GM23338 (cell line): ENCODE measurements around the gene ATP10B. TPM values are rescaled to one million over a fixed set of nuclear protein-coding genes. Genes with fewer than 3 reads are reported as not detected.

ENCODE experiments used
- ATAC-seq: fragments of 200-7000 bp; cut with Tn5 transposase; 3 replicates; pipeline ENCODE4 v1.9.1; 2020
- DNase-seq: peaks from one replicate; pipeline ENCODE4 v3.0.0-alpha.2; 2015; ENCODE audit warnings: low spot score
- H2AFZ ChIP-seq: fragments of 200-600 bp; sonication (generic); 2 replicates; pipeline ENCODE4 v1.8.0; 2016; ENCODE audit warnings: antibody characterized with exemption, mild to moderate bottlenecking, moderate library complexity
- H3F3A ChIP-seq: fragments of 200-600 bp; sonication (generic); replicated peaks from 2 replicates; pipeline ENCODE4 v1.8.0; 2017; ENCODE audit warnings: antibody characterized with exemption, mixed run types, low read depth
- H3K27ac ChIP-seq: fragments of 200-600 bp; sonication (generic); 2 replicates; pipeline ENCODE4 v1.6.1; 2016; ENCODE audit warnings: low read depth
- H3K27me3 ChIP-seq: fragments of 200-600 bp; sonication (generic); 2 replicates; pipeline ENCODE4 v1.8.0; 2016; ENCODE audit warnings: mild to moderate bottlenecking, mixed run types, moderate library complexity; ENCODE audit not compliant: insufficient read depth
- H3K36me3 ChIP-seq: fragments of 200-600 bp; sonication (generic); 2 replicates; pipeline ENCODE4 v1.8.0; 2016; ENCODE audit warnings: mild to moderate bottlenecking; ENCODE audit not compliant: insufficient read depth
- H3K4me1 ChIP-seq: fragments of 200-600 bp; sonication (generic); 2 replicates; pipeline ENCODE4 v1.8.0; 2016; ENCODE audit warnings: mild to moderate bottlenecking, moderate library complexity; ENCODE audit not compliant: insufficient read depth
- H3K4me2 ChIP-seq: fragments of 200-600 bp; sonication (generic); 2 replicates; pipeline ENCODE4 v1.7.1; 2017; ENCODE audit warnings: mixed run types
- H3K4me3 ChIP-seq: fragments of 200-600 bp; sonication (generic); 2 replicates; pipeline ENCODE4 v1.6.1; 2016; ENCODE audit warnings: mixed run types
- H3K79me2 ChIP-seq: fragments of 200-600 bp; sonication (generic); replicated peaks from 2 replicates; pipeline ENCODE4 v1.8.0; 2017; ENCODE audit warnings: mild to moderate bottlenecking; ENCODE audit not compliant: insufficient read depth
- H3K9me2 ChIP-seq: fragments of 200-600 bp; sonication (generic); 2 replicates; pipeline ENCODE4 v1.8.0; 2017; ENCODE audit not compliant: insufficient read depth
- H4K20me1 ChIP-seq: fragments of 200-600 bp; sonication (generic); replicated peaks from 2 replicates; pipeline ENCODE4 v1.8.0; 2017; ENCODE audit warnings: mild to moderate bottlenecking; ENCODE audit not compliant: insufficient read depth
- H3K27ac Mint-ChIP-seq: 2 replicates; pipeline ENCODE4 v1.8.0; 2020; ENCODE audit warnings: inconsistent platforms, mild to moderate bottlenecking, moderate library complexity, mixed read lengths
- H3K27me3 Mint-ChIP-seq: 3 replicates; pipeline ENCODE4 v1.8.0; 2022; ENCODE audit warnings: low read depth, mild to moderate bottlenecking, moderate library complexity, mixed read lengths, inconsistent platforms; ENCODE audit not compliant: insufficient read depth, poor library complexity
- H3K36me3 Mint-ChIP-seq: 3 replicates; pipeline ENCODE4 v1.8.0; 2021; ENCODE audit warnings: low read depth, mild to moderate bottlenecking, inconsistent platforms, moderate library complexity, mixed read lengths
- H3K4me1 Mint-ChIP-seq: 3 replicates; pipeline ENCODE4 v1.8.0; 2020; ENCODE audit warnings: mild to moderate bottlenecking, inconsistent platforms, mixed read lengths
- H3K4me3 Mint-ChIP-seq: 3 replicates; pipeline ENCODE4 v1.8.0; 2021; ENCODE audit warnings: moderate library complexity, mild to moderate bottlenecking, inconsistent platforms, mixed read lengths
- H3K9me3 Mint-ChIP-seq: 3 replicates; pipeline ENCODE4 v1.8.0; 2020; ENCODE audit warnings: moderate library complexity, mild to moderate bottlenecking, inconsistent platforms, mixed read lengths
- CREB1 ChIP-seq: fragments of 250-450 bp; sonication (Bioruptor Pico); IDR thresholded peaks from 2 replicates; pipeline ENCODE4 v1.5.0; 2020; ENCODE audit warnings: low read depth, mild to moderate bottlenecking, moderate library complexity
- CTCF ChIP-seq, 2 experiments: fragments of 200-600 bp in 1 of 2; sonication (generic) in 1 of 2; conservative IDR thresholded peaks; 2 replicates each; pipeline versions ENCODE4 v1.5.1 to v1.6.1; 2016 to 2017; ENCODE audit warnings: antibody characterized with exemption in 2 of 2, low read depth in 2 of 2, mild to moderate bottlenecking in 2 of 2, moderate library complexity in 1 of 2
- ETS1 ChIP-seq: IDR thresholded peaks from 2 replicates; pipeline ENCODE4 v1.6.1; 2016; ENCODE audit warnings: antibody characterized with exemption
- EZH2 ChIP-seq: fragments of 200-600 bp; sonication (generic); IDR thresholded peaks from one replicate; pipeline ENCODE4 v1.8.0; 2017; ENCODE audit warnings: antibody characterized with exemption, mild to moderate bottlenecking, low read depth; ENCODE audit not compliant: unreplicated experiment
- EZH2phosphoT487 ChIP-seq: fragments of 200-600 bp; sonication (generic); IDR thresholded peaks from one replicate; pipeline ENCODE4 v1.8.1; 2018; ENCODE audit warnings: antibody characterized with exemption; ENCODE audit not compliant: unreplicated experiment
- JUNB ChIP-seq: IDR thresholded peaks from one replicate; pipeline ENCODE4 v1.6.1; 2016; ENCODE audit warnings: antibody characterized with exemption; ENCODE audit not compliant: unreplicated experiment
- NANOG ChIP-seq: IDR thresholded peaks from 2 replicates; pipeline ENCODE4 v1.6.1; 2016; ENCODE audit warnings: antibody characterized with exemption, borderline replicate concordance
- POLR2AphosphoS5 ChIP-seq: IDR thresholded peaks from 2 replicates; pipeline ENCODE4 v1.6.1; 2016; ENCODE audit warnings: antibody characterized with exemption, low read depth
- REST ChIP-seq: IDR thresholded peaks from one replicate; pipeline ENCODE4 v1.6.1; 2018; ENCODE audit warnings: antibody characterized with exemption; ENCODE audit not compliant: unreplicated experiment
- STAT1 ChIP-seq: IDR thresholded peaks from one replicate; pipeline ENCODE4 v1.6.1; 2016; ENCODE audit warnings: antibody characterized with exemption; ENCODE audit not compliant: unreplicated experiment
- ZNF114 ChIP-seq: fragments of 250-450 bp; sonication (Bioruptor Pico); IDR thresholded peaks from 2 replicates; pipeline ENCODE4 v1.5.0; 2020; ENCODE audit warnings: mild to moderate bottlenecking, moderate library complexity
- ZNF331 ChIP-seq: fragments of 250-450 bp; sonication (Bioruptor Pico); IDR thresholded peaks from 2 replicates; pipeline ENCODE4 v1.5.0; 2020; ENCODE audit warnings: low read depth, mild to moderate bottlenecking, moderate library complexity
- polyA plus RNA-seq: library from polyadenylated mRNA; unstranded; fragments of >200 nt; fragmentation: Nextera tagmentation; extraction: Ambion mirVana; gene quantifications from 2 replicates; pipeline ENCODE4 v1.2.1, GENCODE V29; 2016
- total RNA-seq: library from RNA; depleted of rRNA; stranded (reverse); fragments of >200 nt; shearing (Covaris generic); gene quantifications from 2 replicates; pipeline ENCODE4 v1.2.3, GENCODE V29; 2014
- TF ChIP-seq, protein P1 (sequence below): fragments of 250-450 bp; sonication (Bioruptor Pico); IDR thresholded peaks from 2 replicates; pipeline ENCODE4 v1.5.0; 2020; ENCODE audit warnings: mild to moderate bottlenecking, moderate library complexity

ATP10B gene
- total and polyA plus RNA-seq, 2 experiments from 2014 or later: 0.11 to 0.14 TPM

- H2AFZ ChIP-seq: no peak overlapping the region
- no peaks in the 10 kb centered on the region for H4K20me1 ChIP-seq
- no peaks in the 10 kb centered on the region for H3K27me3 ChIP-seq
- H3K27ac ChIP-seq: no peak overlapping the region
- H3K4me3 ChIP-seq: no peak overlapping the region
- no peaks in the 10 kb centered on the region for H3K4me1 ChIP-seq
- no peaks in the 10 kb centered on the region for H3F3A ChIP-seq
- ATAC-seq (no peak), DNase-seq (no peak)
- Mint-ChIP-seq H3K4me1 (no peaks in the 10 kb centered on the region), H3K4me3 (no peak overlapping the region), H3K9me3 (peaks cover 16% of the 10 kb centered on the region), H3K36me3 (peaks cover 5% of the 10 kb centered on the region), H3K27ac (no peak overlapping the region), H3K27me3 (no peaks in the 10 kb centered on the region)
- no peaks in the 10 kb centered on the region for H3K79me2 ChIP-seq
- H3K4me2 ChIP-seq: no peak overlapping the region
- H3K9me2 ChIP-seq: no peaks in the 10 kb centered on the region
- TF ChIP-seq CREB1: no peak
- TF ChIP-seq NANOG: no peak
- TF ChIP-seq POLR2AphosphoS5: no peak
- TF ChIP-seq EZH2phosphoT487: no peak
- no peak for TF ChIP-seq ZNF331
- no peak for TF ChIP-seq EZH2
- TF ChIP-seq ETS1: no peak
- TF ChIP-seq, protein P1, sequence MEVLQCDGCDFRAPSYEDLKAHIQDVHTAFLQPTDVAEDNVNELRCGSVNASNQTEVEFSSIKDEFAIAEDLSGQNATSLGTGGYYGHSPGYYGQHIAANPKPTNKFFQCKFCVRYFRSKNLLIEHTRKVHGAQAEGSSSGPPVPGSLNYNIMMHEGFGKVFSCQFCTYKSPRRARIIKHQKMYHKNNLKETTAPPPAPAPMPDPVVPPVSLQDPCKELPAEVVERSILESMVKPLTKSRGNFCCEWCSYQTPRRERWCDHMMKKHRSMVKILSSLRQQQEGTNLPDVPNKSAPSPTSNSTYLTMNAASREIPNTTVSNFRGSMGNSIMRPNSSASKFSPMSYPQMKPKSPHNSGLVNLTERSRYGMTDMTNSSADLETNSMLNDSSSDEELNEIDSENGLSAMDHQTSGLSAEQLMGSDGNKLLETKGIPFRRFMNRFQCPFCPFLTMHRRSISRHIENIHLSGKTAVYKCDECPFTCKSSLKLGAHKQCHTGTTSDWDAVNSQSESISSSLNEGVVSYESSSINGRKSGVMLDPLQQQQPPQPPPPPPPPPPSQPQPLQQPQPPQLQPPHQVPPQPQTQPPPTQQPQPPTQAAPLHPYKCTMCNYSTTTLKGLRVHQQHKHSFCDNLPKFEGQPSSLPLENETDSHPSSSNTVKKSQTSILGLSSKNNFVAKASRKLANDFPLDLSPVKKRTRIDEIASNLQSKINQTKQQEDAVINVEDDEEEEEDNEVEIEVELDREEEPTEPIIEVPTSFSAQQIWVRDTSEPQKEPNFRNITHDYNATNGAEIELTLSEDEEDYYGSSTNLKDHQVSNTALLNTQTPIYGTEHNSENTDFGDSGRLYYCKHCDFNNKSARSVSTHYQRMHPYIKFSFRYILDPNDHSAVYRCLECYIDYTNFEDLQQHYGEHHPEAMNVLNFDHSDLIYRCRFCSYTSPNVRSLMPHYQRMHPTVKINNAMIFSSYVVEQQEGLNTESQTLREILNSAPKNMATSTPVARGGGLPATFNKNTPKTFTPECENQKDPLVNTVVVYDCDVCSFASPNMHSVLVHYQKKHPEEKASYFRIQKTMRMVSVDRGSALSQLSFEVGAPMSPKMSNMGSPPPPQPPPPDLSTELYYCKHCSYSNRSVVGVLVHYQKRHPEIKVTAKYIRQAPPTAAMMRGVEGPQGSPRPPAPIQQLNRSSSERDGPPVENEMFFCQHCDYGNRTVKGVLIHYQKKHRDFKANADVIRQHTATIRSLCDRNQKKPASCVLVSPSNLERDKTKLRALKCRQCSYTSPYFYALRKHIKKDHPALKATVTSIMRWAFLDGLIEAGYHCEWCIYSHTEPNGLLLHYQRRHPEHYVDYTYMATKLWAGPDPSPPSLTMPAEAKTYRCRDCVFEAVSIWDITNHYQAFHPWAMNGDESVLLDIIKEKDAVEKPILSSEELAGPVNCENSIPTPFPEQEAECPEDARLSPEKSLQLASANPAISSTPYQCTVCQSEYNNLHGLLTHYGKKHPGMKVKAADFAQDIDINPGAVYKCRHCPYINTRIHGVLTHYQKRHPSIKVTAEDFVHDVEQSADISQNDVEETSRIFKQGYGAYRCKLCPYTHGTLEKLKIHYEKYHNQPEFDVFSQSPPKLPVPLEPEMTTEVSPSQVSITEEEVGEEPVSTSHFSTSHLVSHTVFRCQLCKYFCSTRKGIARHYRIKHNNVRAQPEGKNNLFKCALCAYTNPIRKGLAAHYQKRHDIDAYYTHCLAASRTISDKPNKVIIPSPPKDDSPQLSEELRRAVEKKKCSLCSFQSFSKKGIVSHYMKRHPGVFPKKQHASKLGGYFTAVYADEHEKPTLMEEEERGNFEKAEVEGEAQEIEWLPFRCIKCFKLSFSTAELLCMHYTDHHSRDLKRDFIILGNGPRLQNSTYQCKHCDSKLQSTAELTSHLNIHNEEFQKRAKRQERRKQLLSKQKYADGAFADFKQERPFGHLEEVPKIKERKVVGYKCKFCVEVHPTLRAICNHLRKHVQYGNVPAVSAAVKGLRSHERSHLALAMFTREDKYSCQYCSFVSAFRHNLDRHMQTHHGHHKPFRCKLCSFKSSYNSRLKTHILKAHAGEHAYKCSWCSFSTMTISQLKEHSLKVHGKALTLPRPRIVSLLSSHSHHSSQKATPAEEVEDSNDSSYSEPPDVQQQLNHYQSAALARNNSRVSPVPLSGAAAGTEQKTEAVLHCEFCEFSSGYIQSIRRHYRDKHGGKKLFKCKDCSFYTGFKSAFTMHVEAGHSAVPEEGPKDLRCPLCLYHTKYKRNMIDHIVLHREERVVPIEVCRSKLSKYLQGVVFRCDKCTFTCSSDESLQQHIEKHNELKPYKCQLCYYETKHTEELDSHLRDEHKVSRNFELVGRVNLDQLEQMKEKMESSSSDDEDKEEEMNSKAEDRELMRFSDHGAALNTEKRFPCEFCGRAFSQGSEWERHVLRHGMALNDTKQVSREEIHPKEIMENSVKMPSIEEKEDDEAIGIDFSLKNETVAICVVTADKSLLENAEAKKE (CRISPR knock-in tag): no peak
- no peak for TF ChIP-seq CTCF (conservative IDR thresholded peaks at IDR 0.05; ENCODE audit: low read depth in 2 of 2)
- no peak for TF ChIP-seq REST
- no peak for TF ChIP-seq STAT1
- no peak for TF ChIP-seq ZNF114 (CRISPR knock-in tag)
- TF ChIP-seq JUNB: no peak
- H3K36me3 ChIP-seq: no peaks in the 10 kb centered on the region
Measured at GRCh38 chr5:160831801-160832200, 20.2 kb downstream of the ATP10B start.
